Subcutaneous abdominal adipose tissue (tissue), 5 donors: Measurements from ENCODE around the gene MSH4.
"Not testable (repeated sequence)": the region's sequence is repeated elsewhere in the genome, so short reads cannot be mapped to it uniquely, and the experiment has no call there.

Source experiments
- H3K27ac ChIP-seq: one replicate; pipeline ENCODE4 v1.7.0; 2013; ENCODE audit warnings: low read depth, mild to moderate bottlenecking, inconsistent platforms, low read length, moderate library complexity
- H3K27me3 ChIP-seq, 5 donors: one replicate each; pipeline ENCODE4 v1.7.0; 2013; ENCODE audit warnings: low read length in 5 of 5, inconsistent platforms in 1 of 5; ENCODE audit not compliant: control insufficient read depth in 5 of 5, insufficient read depth in 4 of 5
- H3K36me3 ChIP-seq, 5 donors: one replicate each; pipeline ENCODE4 v1.7.0; 2013; ENCODE audit warnings: low read length in 5 of 5; ENCODE audit not compliant: control insufficient read depth in 5 of 5, insufficient read depth in 5 of 5
- H3K4me1 ChIP-seq, 5 donors: one replicate each; pipeline ENCODE4 v1.7.0; 2013; ENCODE audit warnings: low read length in 5 of 5, mild to moderate bottlenecking in 3 of 5, moderate library complexity in 1 of 5; ENCODE audit not compliant: control insufficient read depth in 5 of 5, insufficient read depth in 5 of 5
- H3K4me3 ChIP-seq, 5 donors: one replicate each; pipeline ENCODE4 v1.7.0; 2013; ENCODE audit warnings: low read length in 5 of 5, low read depth in 1 of 5
- H3K9ac ChIP-seq, 5 donors: one replicate each; pipeline ENCODE4 v1.7.0; 2013; ENCODE audit warnings: low read length in 5 of 5, mild to moderate bottlenecking in 4 of 5, moderate library complexity in 3 of 5
- H3K9me3 ChIP-seq, 5 donors: one replicate each; pipeline ENCODE4 v1.7.0; 2013; ENCODE audit warnings: low read length in 5 of 5; ENCODE audit not compliant: control insufficient read depth in 5 of 5
- donor health status: healthy.
- donor health status: healthy.
- donor health status: healthy.
- donor health status: healthy.
- donor health status: healthy.

The MSH4 gene

GRCh38 chr1:75796376-75797272, at the start of gene MSH4:
TSS of gene MSH4 (plus strand) at chr1:75796882. CDS start at chr1:75796986, 104 bp downstream.
- H3K4me3 ChIP-seq = no peak within 1 kb of the TSS
- peaks cover 0 to 2% (median 0%) of the 10 kb centered on the region in 5 donors for H3K4me1 ChIP-seq
- no peak within 1 kb of the TSS for H3K27ac ChIP-seq
- H3K9ac ChIP-seq = no peak within 1 kb of the TSS
- no peaks in the 10 kb centered on the region for H3K9me3 ChIP-seq
- no peaks in the 10 kb centered on the region for H3K27me3 ChIP-seq
- H3K36me3 ChIP-seq = peaks cover 33 to 58% (median 50%) of the 10 kb centered on the region in 5 donors

DNA sequence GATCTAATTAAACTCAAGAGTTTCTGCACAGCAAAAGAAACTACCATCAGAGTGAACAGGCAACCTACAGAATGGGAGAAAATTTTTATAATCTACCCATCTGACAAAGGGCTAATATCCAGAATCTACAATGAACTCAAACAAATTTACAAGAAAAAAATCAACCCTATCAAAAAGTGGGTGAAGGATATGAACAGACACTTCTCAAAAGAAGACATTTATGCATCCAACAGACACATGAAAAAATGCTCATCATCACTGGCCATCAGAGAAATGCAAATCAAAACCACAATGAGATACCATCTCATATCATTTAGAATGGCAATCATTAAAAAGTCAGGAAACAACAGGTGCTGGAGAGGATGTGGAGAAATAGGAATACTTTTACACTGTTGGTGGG, 39.5 kb upstream of the MSH4 start:
- H3K9me3 ChIP-seq, H3K4me3 ChIP-seq, H3K27me3 ChIP-seq, H3K27ac ChIP-seq, H3K4me1 ChIP-seq, H3K9ac ChIP-seq: not testable (repeated sequence)
- H3K36me3 ChIP-seq = peaks cover 22 to 37% (median 34%) of the 10 kb centered on the region in 5 donors

DNA sequence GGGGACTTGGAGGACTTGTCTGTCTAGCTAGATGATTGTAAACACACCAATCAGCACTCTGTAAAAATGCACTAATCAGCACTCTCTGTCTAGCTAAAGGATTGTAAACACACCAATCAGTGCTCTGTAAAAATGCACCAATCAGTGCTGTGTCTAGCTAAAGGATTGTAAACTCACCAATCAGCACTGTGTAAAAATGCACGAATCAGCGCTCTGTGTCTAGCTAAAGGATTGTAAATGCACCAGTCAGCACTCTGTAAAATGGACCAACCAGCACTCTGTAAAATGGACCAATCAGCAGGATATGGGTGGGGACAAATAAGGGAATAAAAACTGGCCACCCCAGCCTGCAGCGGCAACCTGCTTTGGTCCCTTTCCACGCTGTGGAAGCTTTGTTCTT, 38.1 kb upstream of the MSH4 start:
- H3K27me3 ChIP-seq, H3K9ac ChIP-seq, H3K4me3 ChIP-seq, H3K9me3 ChIP-seq, H3K4me1 ChIP-seq, H3K27ac ChIP-seq: not testable (repeated sequence)
- H3K36me3 ChIP-seq = peaks cover 15 to 30% (median 25%) of the 10 kb centered on the region in 5 donors

DNA sequence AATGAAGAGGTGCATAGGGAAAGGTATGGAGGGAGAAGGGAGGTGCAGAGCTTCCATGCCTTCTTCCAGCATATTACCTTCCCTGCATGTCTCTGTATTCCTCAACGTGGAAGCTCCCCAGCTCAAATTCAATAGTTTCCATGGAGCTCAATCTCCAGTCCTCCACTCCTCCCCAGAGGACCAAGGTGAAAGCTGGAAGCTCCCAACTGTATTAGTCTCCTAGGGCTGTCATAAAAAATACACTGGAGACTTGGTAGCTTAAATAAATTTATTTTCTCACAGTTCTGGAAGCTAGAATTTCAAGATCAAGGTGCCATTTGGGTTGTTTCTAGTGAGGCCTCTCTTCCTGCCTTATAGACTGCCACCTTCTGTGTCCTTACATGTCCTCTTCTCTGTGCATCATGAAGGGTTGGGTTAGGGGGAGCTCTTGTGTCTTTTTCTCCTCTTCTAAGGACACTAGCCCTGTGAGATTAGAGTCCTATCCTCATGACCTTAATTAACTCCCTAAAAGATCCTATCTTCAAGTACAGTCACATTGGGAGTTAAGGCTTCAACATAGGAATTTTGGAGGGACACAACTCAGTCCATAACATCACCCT, 32.5 kb upstream of the MSH4 start:
- Histone ChIP-seq H3K27me3 (no peaks in the 10 kb centered on the region), H3K36me3 (peaks cover 3 to 25% (median 8%) of the 10 kb centered on the region in 5 donors), H3K4me1 (no peaks in the 10 kb centered on the region), H3K9ac (no peak overlapping the region), H3K9me3 (no peaks in the 10 kb centered on the region), H3K27ac (no peak overlapping the region), H3K4me3 (no peak overlapping the region)

- Histone ChIP-seq H3K4me3 (no peak overlapping the region), H3K27ac (no peak overlapping the region), H3K9ac (no peak overlapping the region), H3K36me3 (peaks cover 3 to 25% (median 8%) of the 10 kb centered on the region in 5 donors), H3K9me3 (no peaks in the 10 kb centered on the region), H3K4me1 (no peaks in the 10 kb centered on the region), H3K27me3 (no peaks in the 10 kb centered on the region)
These were observed 30.9 kb upstream of the MSH4 start for GRCh38 chr1:75765697-75766355.

- no peak overlapping the region for H3K27ac ChIP-seq
- peaks cover 0 to 8% (median 4%) of the 10 kb centered on the region in 5 donors for H3K36me3 ChIP-seq
- H3K4me1 ChIP-seq = no peaks in the 10 kb centered on the region
- no peak overlapping the region for H3K9ac ChIP-seq
- no peaks in the 10 kb centered on the region for H3K27me3 ChIP-seq
- H3K9me3 ChIP-seq = no peaks in the 10 kb centered on the region
- H3K4me3 ChIP-seq = no peak overlapping the region
These were observed 28.7 kb upstream of the MSH4 start for GRCh38 chr1:75768016-75768415.

- Histone ChIP-seq H3K9me3 (no peaks in the 10 kb centered on the region), H3K4me1 (no peaks in the 10 kb centered on the region), H3K27me3 (no peaks in the 10 kb centered on the region), H3K36me3 (peaks cover 0 to 2% (median 0%) of the 10 kb centered on the region in 5 donors), H3K4me3 (no peak overlapping the region), H3K9ac (no peak overlapping the region), H3K27ac (no peak overlapping the region)
These were observed 25.9 kb upstream of the MSH4 start for GRCh38 chr1:75770761-75771160.

GRCh38 chr1:75771978-75772377, 24.7 kb upstream of the MSH4 start:
- Histone ChIP-seq H3K36me3 (no peaks in the 10 kb centered on the region), H3K9ac (no peak overlapping the region), H3K4me1 (no peaks in the 10 kb centered on the region), H3K27ac (no peak overlapping the region), H3K9me3 (no peaks in the 10 kb centered on the region), H3K27me3 (no peaks in the 10 kb centered on the region), H3K4me3 (no peak overlapping the region)

GRCh38 chr1:75777812-75778211, 18.9 kb upstream of the MSH4 start:
- H3K27me3 ChIP-seq, H3K36me3 ChIP-seq, H3K4me3 ChIP-seq, H3K4me1 ChIP-seq, H3K27ac ChIP-seq, H3K9ac ChIP-seq, H3K9me3 ChIP-seq: not testable (repeated sequence)

- H3K9me3 ChIP-seq, H3K4me3 ChIP-seq, H3K4me1 ChIP-seq, H3K27me3 ChIP-seq, H3K27ac ChIP-seq, H3K36me3 ChIP-seq, H3K9ac ChIP-seq: not testable (repeated sequence)
These were observed 18.0 kb upstream of the MSH4 start for GRCh38 chr1:75778694-75779093.
